ENCODE results near the gene DACH1.

DACH1 gene

DNA sequence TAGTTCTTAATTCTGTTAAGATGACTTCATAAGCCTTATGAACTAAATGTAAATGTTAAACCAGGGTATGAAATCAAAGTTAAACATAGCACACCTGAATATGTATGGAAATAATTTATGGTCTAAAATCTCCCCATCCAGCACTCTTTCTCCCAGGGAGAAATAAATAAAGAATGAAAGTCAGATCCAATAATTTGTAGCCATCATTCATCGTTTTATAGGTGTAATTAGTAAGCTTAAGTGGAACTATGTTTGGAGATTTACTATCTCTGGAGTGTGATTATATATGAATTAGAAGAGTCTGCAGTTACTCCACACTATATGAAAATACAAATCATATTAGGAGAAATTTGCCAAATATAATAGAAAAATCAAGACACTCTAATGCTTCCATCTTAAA lies 405.1 kb downstream of the DACH1 start:
- no peak for DNase-seq

DNA sequence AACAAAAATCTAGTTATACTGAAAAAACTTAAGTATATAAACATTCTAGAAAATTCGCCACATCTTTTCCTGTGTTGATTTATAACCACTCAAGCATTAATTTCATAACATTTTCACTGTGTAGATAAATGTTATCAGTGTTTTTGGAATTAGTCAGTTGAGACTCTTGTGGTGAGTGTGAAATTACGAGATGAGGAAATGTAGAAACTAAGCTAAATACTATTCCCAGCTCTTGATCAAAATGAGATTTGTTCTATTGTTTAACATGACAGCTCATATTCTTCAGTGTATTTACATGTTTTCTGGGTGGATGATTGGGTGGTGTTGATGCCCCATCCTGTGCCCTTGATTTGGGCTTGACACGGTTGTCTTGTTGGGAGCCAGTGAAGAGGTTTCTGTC lies 406.8 kb downstream of the DACH1 start:
- DNase-seq: no peak

DNA sequence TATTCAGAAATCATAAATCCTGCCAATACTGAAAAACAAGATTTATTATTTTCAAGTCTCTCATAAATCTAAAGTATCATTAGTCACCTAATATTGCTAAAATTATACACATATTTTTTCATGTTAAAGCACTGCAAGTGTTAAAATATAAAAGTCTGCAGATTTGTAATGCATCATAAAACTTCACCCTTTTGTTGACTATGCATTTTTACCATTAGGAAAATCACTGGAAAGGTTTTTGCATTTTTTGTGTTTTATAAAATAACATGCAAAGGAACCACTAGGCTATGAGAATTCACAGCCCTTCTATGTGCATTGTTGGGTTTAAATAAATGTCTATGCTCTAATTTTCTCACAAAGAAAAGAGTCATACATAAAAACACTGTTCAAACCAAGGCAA lies 407.3 kb downstream of the DACH1 start:
- DNase-seq: no peak

DNA sequence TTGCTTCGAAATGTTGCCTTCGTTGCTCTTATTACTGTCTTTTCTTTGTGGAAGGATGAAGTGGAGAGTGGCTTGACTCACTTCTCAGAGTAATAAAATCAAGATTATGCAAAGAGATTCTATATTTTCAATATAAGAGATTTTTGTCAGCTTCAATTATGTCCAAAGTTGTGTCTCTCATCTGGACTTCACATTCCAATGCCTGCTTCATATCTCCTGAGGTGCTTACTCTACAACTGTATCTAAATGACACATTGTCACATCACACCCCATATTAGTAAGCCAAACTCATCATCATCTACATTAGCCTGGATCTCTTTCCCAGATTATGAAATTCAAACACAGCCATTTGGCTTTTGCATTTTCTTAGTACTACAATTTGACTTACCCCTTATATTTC lies 409.4 kb downstream of the DACH1 start:
- DNase-seq: no peak

DNA sequence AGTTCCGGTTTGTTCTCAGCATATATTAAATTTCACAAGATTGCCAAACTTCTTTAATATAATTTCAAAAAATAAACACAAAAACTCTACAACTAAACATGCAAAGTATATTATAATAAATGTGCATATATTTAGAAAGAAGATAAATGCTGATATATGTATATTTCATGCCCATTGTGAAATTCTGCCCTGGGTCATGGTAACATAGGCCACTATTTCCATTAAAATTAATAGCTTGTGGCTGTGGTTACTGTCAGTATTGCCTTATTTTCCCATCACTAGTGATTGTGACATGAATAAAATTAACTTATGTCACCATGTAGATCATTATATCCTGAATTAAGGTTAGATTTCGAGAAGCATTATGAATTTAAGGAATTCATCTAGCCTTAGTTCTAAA lies 410.9 kb downstream of the DACH1 start:
- no peak for DNase-seq

DNA sequence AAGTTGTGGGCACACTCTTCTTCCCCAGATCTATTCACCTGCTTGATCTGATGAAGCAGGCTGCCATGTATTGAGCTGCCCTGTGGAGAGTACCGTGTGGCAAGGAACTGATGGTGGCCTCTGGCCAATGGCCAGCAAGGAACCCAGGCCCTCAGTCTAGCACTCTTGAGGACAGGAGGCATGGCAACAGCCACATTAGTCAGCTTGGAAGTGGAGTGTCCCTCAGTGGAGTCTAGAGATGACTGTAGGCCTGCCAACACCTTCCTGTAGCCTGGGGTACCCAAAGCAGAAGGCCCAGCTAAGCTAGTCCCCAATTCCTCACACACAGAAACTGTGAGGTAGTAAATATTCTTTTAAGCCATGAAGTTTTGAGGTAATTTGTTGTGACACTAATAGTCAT lies 412.5 kb downstream of the DACH1 start:
- DNase-seq: no peak

DNA sequence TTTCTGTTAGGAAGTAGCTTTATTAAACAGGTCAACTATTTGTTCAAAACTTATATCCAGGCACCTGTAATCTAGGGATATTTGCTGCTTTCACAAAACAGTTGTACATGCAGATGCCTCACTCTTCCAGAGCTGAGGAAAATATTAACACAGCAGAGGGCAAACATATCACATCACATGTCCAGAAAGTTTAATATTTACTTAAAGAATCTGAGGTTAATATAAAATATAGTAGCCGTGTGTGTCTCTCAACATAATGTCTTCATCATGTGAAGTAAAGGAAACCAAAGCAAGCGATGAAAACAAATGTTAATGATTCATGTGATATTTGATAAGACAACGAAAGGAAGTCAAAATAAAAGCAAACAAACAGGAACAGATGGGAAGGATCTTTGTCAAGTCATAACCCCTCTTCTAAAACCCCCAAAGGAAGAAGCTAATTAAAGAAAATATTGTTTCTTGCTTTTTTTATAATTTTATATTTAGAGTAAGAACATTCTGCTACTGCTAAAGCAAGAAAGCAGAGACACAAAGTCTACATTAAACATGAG lies 418.8 kb downstream of the DACH1 start:
- DNase-seq: no peak

DNA sequence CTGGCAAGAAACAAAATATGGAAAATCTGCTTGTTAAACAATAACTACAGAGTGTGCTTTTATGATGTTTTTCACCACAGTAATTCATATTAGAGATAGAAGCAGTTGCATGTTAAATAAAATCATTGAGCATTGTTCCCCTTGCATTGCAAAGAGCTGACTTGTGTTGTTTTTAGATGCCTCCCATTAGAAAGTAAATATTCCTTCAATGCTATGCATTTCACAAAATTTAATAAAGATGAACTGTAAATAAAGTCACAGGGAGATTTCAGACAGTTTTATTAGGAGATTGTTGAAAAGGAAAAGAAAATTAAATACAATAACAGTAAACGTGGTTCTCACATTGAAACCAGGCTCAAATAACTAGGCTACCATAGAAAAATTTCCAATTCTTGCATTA lies 429.3 kb downstream of the DACH1 start:
- DNase-seq: no peak

DNA sequence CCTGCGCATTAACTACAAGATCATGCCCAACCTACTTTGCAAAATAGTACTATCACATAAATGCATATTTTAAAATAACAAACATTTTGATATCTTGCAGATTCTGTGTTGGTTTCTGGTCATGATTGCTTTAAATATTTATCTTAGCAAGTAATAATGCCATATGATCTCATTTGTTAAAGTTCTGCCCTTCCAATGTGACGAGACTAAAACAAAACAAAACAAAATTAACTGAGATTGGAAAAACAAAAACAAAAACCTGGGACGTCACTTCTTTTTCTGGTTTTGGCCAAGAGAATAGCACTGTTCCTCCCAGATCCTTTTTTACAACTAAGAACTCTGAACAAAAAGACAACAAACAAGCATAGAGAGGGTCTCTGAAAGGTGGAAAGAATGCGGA lies 436.3 kb downstream of the DACH1 start:
- DNase-seq: no peak

DNA sequence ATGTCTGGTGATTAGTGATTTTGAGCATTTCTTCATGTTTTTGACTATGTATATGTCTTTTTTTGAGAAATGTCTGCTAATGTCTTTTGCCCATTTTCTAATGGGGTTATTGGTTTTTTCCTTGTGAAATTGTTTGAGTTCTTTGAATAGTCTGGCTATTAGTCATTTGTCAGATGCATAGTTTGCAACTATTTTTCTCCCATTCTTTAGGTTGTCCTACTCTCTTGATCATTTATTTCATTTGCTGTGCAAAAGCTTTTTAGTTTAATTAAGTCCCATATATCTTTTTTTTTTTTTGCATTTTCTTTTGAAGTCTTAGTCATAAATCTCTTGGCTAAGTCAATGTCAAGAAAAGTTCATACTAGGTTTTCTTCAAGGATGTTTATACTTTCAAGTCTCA lies 449.8 kb downstream of the DACH1 start:
- no peak for DNase-seq

DNA sequence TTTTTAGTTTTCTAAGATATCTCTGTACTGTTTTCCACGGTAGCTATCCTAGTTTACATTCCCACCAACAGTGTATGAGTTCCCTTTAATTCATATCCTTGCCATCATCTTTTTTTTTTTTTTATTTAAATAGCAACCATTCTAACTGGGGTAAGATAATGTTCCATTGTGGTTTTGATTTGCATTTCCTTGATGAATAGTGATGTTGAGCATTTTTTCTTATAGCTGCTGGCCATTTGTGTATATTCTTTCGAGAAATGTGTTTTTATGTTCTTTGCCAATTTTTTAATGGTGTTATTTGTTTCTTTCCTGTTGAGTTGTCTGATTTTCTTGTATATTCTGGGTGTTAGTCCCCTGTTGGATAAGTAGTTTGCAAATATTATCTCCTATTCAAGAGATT lies 454.8 kb downstream of the DACH1 start:
- DNase-seq: no peak

DNA sequence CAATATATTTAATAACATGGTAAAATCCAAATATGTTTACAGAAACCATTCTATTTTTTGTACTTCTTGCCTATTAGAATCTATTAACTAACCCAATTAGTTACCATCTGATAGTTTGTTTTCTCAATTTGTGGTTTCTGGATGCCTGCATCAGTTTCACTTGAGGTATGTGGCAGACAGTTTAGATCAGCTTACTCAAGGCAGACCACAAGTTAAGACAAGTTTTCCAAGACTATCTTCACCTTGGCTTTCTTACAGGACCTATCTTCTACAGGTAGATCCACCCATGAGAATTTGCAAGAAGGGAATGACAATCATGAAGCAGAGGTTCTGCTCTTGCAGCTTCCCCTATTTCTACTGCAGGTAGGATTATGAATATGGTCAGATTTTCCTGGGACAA lies 458.6 kb downstream of the DACH1 start:
- DNase-seq: no peak

DNA sequence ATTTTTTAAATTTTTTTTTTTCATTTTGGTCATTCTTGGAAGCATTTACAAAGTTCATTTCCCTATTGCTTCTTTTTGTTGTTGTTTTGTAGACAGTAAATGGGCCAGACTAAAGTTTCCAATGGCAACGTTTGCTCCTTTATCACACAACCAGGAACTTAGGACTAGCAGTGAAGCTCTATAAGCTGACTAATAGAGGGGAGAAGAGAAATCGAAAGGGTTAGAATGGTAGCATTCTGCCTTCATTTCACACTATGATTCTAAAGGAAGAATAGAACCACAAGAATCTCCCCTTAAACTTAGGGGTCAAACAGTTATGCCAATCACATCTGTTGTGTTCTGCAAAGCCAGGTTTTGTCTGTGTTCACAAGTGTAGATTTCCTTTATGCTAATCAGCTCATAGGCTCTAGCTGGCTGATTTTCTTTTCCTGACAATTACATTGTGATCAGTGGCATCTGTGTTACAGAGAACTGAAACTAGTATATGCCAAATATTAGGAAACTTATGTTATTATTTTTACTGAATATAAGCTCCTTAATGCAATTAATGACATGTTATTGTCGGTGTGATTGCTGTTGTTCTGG lies 467.3 kb downstream of the DACH1 start:
- no peak for DNase-seq

DNA sequence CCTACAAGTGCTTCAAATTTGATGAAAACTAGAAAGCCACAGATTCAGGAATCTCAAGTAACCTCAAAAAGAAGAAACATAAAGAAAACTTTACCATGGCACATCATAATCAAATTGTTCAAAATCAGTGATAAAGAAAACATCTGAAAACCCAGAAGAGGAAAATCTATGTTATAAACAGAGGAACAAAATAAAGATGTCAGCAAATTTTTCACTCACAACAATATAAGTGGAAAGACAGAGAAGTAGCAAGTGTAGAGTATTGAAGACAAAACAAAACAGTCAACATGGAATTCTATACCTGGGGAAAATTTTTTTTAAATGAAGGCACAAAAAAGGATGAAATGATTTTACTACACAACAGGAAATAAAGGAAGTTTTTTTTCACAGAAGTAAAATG lies 470.9 kb downstream of the DACH1 start:
- no peak for DNase-seq

DNA sequence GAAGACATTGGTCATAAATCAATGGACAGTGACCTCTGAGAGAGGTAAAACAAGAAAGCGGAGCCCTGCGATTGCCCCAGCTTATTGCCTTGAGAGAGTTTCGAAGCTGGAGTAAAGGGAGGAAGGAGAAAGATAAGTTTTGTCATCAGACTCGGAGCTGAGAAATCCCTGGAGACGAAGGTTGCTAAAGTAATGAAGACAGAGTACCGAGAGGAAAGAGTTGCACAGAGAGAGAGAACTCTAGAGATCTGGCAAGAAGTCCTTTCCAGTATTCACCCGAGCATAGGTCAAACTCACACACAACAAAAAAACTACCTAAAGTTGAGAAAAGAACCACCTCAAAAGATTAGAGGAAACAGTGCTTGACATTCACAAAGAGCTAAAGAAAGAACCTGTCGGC lies 472.0 kb downstream of the DACH1 start:
- no peak for DNase-seq

DNA sequence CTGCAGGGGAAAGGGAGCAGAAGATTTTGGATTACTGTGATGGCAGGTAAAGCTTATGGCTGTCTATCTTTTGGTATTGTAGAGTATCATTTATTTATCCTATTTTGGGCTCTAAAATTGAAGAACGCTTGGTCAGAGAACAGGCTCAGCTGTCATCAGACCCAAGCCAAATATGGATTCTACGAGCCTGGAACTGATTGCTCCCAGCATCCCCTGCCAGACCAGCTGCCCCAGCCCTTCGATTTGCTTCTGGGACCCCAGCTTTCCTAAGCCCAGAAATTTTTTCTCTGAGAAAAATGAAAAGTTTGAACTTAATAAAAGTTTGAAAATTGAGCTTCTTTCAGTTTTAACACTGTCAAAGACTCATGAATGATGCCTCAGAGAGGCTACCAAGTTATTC lies 472.8 kb downstream of the DACH1 start:
- no peak for DNase-seq

All from right hindlimb (tissue), 1 donor.